NOMO-1 treated with DMSO at 0.1 percent for 48 hours (cell line): ENCODE results near the gene PRR23E.
A peak's percentile ranks its signal among the peaks of the same experiment; 100 is the strongest.

Experiments used
- DNase-seq: peaks from one replicate; lab custom pipeline; 2025; ENCODE audit not compliant: unreplicated experiment; lab: John Stamatoyannopoulos, UW

The PRR23E gene

DNA sequence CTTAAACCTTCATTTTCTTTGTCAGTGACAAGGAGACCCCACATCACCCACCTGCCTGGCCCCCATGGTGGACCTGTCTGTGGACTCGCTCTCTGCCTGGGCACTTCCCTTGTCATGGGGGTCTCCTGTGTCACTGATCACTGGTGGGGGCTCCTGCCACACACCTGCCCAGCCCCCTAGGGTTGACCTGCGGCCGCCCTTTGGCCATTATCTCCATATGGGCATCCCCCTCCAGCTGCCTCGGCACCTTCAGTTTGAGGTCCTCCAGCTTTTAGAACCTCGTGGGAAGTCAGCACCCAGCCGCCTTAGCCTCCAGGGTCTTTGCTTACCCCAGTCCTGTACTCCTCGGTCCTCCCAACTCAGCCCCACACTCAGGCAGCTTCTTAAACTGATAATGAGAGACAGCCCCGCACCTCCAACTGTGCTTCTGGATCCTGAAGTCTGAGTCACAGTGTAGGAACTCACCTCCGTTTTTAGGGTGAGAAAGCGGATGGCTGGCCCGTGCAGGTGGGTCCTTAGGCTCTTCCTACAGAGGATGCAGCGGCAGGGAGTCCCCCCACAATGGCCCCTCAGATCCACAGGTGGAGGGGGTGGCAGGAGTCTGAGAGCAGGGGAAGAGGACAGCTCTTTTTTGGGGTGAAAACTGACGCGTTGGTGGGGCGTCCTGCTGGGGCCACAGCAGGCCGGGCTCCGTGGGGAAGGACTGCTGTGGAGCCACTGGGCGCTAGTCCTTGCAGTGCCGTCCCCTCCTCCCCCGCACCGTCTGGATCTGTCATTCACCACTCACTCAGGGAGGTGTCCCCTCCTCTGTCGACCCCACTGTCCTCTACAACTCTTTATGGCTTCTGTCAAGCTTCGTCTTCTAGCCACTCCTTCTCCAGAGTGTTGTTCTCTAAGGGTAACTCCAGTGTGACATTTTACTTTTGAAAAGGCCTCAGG, 8.7 kb upstream of the PRR23E start:
- DNase-seq, result no peak

DNA sequence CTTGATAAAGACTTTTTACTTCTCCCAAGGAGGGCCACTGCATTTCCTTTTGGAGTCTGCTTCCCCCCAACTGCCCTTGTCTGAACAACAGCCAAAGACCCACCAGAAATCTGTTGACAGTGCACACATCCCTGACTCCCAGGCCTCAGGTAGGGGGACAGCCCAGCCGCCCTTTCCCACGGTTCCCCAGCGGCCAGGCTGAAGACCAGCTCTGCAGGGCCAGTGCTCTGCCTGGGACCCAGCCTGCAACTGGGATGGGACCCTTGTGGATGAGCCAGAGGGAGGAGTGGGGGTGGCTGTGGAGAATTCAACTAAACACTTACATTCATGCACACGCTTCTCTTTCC, 8.1 kb upstream of the PRR23E start:
- no peak for DNase-seq

- DNase-seq, result no peak
Measured at GRCh38 chr3:127185268-127185667, 7.7 kb upstream of the PRR23E start.

DNA sequence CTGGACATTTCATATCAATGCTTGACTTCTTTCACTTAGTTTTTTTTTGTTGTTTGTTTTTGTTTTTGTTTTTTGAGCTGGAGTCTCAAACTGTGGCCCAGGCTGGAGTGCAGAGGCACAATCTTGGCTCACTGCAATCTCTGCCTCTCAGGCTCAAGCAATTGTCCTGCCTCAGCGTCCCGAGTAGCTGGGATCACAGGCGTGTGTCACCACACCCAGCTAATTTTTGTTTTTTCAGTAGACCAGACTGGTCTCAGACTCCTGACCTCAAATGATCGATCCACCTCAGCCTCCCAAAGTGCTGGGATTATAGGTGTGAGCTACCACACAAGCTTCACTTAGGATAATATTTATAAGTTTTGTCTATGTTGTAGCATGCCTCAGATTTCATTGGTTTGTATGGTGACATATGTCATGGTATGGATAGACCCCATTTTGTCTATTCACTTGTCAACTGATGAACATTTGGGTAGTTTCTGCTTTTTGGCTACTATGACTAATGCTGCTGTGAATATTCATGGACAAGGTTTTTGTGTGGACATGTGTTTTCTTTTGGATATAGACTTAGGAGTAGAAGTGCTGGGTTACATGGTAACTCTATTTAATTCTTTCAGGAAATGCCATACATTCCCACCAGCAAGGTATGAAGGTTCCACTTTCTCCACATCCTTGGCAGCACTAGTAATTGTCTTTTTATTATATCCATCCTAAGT, 6.8 kb upstream of the PRR23E start:
- DNase-seq, result no peak

DNA sequence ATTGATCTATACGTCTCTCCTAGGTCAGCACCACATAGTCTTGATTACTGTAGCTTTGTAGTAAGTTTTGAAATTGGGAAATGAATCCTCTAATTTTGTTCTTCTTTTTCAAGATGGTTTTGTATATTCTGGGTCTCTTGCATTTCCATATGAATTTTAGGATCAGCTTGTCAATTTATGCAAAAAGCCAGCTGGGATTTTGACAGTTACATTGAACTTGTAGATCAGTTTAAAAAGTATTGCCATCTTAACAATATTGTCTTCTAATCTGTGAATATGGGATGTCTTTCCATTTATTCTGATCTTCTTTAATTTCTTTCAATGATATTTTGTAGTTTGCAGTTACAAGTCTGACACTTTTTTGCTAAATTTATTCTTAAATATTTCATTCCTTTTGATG, 5.6 kb upstream of the PRR23E start:
- DNase-seq, result no peak

DNA sequence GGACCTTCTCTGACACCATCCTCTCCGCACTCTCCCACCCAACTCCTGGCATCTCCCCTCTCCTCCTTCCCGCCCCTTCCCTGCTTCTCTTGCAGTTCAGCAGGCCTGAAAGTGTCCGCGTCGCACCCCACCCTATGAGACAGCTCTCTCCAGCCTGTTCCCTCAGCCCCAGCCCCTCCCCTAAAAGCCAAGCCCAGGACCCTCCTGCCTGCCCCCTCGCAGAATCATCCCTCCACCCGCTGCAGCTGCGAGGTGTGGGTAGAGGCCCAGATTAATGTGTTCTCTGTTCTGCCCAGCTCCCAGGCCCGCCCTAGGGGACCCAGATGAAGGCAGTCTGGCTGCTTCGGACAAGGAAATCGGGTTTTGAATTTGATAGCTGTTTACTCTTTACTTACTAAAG, 410 bp downstream of the PRR23E start:
- no peak for DNase-seq

GRCh38 chr3:127193775-127194174, 844 bp downstream of the PRR23E start:
- no peak for DNase-seq

DNA sequence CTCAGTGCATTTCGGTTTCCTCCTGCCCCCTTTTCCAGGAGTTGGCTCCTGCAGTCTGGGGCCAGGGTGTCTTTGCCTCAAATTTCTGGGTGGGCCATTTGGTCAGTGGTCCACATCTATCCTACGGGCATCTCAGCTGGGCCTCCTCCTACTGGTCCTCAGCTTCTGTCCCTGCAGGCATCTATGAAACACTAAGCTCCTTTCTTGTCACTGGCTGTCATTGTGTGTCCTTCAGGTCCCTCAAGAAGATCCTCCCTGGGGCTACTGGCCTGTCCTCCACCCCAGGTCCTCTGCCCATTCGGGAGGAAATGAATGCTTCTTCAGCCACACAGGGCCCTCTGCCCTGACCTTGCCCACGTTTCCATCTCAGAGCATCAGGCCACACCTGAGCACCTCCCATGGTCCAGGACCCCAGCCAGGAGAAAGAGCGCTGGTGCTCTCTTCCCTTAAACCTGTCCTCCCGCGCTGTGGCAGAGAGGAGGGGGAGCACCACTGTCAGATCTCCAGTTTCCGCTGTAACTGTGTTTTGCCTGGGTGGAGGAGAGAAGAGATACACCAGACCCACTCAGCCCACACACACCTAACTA, 1.8 kb downstream of the PRR23E start:
- DNase-seq, result no peak

DNA sequence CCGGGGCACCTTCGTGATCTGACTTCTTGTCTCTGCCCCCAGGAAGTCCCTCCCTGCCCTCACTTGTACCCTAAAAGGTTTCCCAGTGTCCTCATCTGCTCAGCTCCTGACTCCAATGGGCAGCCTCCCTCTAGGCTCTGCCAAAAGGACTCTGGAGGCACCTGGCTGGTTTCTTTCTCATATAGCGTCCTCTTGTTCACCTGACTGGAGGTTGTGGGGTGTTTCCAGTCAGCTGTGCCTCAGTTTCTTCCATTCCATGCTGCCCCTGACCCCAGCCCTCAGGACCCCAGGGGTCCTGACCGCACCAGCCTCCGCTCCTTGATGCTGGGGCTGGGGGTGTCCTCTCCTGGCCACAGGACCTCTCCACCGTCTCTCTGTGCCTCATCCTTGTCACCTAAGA, 2.5 kb downstream of the PRR23E start:
- DNase-seq, result no peak

GRCh38 chr3:127196002-127196401, 3.1 kb downstream of the PRR23E start:
- no peak for DNase-seq

GRCh38 chr3:127196466-127197299, 3.8 kb downstream of the PRR23E start:
- DNase-seq, result no peak

DNA sequence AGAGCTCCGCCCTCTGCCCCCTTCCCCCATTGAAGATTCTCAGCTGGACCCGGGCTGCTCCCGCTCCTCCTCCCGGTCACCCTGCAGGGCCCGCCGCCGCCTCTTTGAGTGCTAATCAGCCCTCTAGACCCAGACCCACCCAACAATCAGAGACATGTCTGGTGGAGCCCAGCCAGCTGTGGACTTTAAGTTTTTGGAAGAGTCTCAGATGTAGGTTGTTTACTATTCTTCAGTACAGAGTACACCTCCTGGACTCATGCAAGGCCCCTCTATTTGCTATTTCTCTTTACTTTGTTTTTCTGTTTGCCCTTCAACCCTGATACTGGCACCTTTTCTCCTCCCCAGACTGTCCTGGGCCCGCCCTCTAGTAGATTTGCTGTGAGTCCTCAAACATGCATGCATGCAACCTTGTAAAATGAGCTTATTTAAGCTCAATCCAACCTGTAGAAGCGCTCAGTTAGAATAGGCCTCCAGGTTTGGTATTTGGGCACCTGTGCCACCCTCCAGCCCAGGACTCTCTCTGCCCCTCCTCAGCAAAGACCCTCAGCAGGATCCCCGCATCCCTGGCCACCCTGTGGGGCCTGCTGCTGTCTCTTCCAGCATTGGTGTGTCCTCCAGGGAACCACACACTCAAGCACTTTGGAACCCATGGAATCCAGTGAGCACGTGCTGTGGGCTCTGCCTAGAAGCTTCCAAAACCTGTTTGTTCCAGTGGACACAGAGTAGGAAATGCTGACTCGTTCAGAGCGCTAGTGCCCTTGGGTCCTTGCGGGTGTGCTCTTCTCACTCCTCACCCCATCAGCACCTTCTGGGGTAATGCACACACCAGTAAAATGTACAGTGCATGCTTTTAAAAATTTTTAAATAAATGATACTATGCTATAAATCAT, 4.6 kb downstream of the PRR23E start:
- no peak for DNase-seq

- no peak for DNase-seq
Measured at GRCh38 chr3:127200086-127200691, 7.3 kb downstream of the PRR23E start.

GRCh38 chr3:127203024-127203423, 10.1 kb downstream of the PRR23E start:
- DNase-seq, result no peak

DNA sequence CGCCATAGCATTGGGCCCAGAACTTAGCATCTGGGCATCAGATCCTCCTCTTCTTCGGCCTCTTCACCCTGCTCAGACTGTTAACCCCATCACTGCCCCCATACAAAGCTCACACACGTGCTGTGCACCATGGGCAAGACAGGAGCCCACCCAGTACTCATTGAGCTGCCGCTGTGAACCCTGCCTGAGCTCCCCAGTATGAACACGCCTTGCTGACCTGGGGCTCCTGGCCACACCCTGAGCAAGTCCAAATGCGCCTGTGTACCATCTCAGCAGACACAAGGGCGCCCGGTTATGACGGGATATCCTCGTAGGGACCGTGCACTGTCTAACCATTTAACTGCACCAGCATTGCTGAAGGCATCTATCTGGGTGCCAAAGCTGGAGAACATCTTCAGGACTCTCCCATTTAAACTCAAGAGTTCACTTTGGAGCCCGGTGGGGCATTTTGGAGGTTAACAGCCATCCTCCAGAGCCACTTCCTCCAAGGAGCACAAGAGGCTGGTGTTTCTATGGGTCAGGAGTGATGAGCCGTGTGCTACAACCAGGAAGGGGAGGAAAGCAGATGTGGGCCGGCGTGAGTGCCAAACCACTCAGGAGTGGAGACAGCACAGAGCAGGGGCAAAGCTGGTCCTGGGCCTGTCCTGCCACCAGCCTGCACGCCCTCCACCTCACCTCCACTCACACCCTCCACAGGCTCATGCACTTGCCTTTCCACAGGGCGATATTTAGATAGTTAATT, 12.1 kb downstream of the PRR23E start:
- no peak for DNase-seq

- DNase-seq, result peak; percentile 11
Measured at GRCh38 chr3:127206154-127206553, 13.2 kb downstream of the PRR23E start.

- no peak for DNase-seq
Measured at GRCh38 chr3:127206611-127207516, 13.9 kb downstream of the PRR23E start.
